ENCODE data around the gene BRD3OS. TPM values are rescaled to one million over a fixed set of nuclear protein-coding genes. Genes with fewer than 3 reads are reported as not detected.
A peak's percentile ranks its signal among the peaks of the same experiment; 100 is the strongest.

The BRD3OS gene
- total and polyA plus RNA-seq, 2 of the 13 experiments (the other 11 are each of a cell fraction or from before 2014, with no cell fraction given), result 4.9 to 5.7 TPM

- peak overlapping the region; percentile 95 for H3K4me2 ChIP-seq (ENCODE audit: low read depth, low read length)
- FAIRE-seq (no peak), DNase-seq (ENCODE audit: low spot score) (no peak), ATAC-seq (peak; percentile 43)
- peaks cover 70% of the 10 kb centered on the region for H3K4me1 ChIP-seq (ENCODE audit: insufficient read depth, low read length)
- CTCF ChIA-PET (ENCODE audit: low intra/inter-chr PET ratio, low total read pairs), result no interaction called here
- intact Hi-C loops (cut with micrococcal nuclease; ENCODE audit: unreplicated experiment) (loop anchor here (1.0 to 5.0 kb wide), 3 partner anchors 10 to 58 kb away; no protein-coding TSS in a partner anchor), in situ Hi-C loops (cut with HindIII; ENCODE audit: extremely low pct_ligation_motif_present, low pct_unique_long_range_greater_than_20kb) (no loop called here)
- peak overlapping the region; percentile 68 for H3K9ac ChIP-seq (ENCODE audit: insufficient read depth, low read depth, low read length)
- POLR2A ChIA-PET, result interaction anchor here (0.6 to 3.3 kb wide), 7 partner anchors 10 to 579 kb away, joined by 3 to 24 read pairs (median 13); partner anchors contain the start of gene BRD3OS
- no peaks in the 10 kb centered on the region for H3K27me3 ChIP-seq (ENCODE audit: control insufficient read depth in 1 of 2, insufficient read depth in 2 of 2, low read length in 2 of 2)
- H3K4me3 ChIP-seq (replicated peaks in 1 of 3; ENCODE audit: insufficient read depth in 1 of 3, low read depth in 2 of 3, low read length in 3 of 3), result peak overlapping the region; percentile 48 to 73 (median 48); a peak in 5 of 6 replicates
- H3K36me3 ChIP-seq (replicated peaks in 1 of 2; ENCODE audit: control insufficient read depth in 1 of 2, insufficient read depth in 2 of 2, low read length in 2 of 2), result peaks cover 0 to 8% of the 10 kb centered on the region in 2 experiments; a peak in 1 of 5 replicates
- WGBS (ENCODE audit: low lambda C conversion rate), result 28% methylated on average over 7 of the region's 22 CpGs
- H3K79me2 ChIP-seq (ENCODE audit: insufficient read depth, low read length), result peaks cover 95% of the 10 kb centered on the region
- peaks cover 8% of the 10 kb centered on the region; the same call in 1 of the 2 replicates for H4K20me1 ChIP-seq (ENCODE audit: insufficient read depth, low read length)
- H2AFZ ChIP-seq (ENCODE audit: low read length), result no peak overlapping the region
- BruUV-seq (replicated peaks), result no TSS peak
- no peaks in the 10 kb centered on the region for H3K9me3 ChIP-seq (ENCODE audit: low read length)
- peak overlapping the region; percentile 92 for H3K27ac ChIP-seq (ENCODE audit: extremely low read length, insufficient read depth, low read length)
- no peak for TF ChIP-seq ZNF776 (CRISPR knock-in tag; IDR thresholded peaks at IDR 0.05)
- no peak for TF ChIP-seq ZNF253 (CRISPR knock-in tag; IDR thresholded peaks at IDR 0.05; ENCODE audit: borderline replicate concordance)
- TF ChIP-seq TBL1XR1 (IDR thresholded peaks at IDR 0.05; ENCODE audit: borderline replicate concordance, low read length, partially characterized antibody), result no peak
- TF ChIP-seq ZNF331 (CRISPR knock-in tag; IDR thresholded peaks at IDR 0.05), result no peak
- TF ChIP-seq TIGD3 (CRISPR knock-in tag; IDR thresholded peaks at IDR 0.05; ENCODE audit: borderline replicate concordance), result no peak
- TF ChIP-seq ATF5 (CRISPR knock-in tag; IDR thresholded peaks at IDR 0.05; ENCODE audit: low read depth), result no peak
- no peak for TF ChIP-seq TEAD3 (CRISPR knock-in tag; optimal IDR thresholded peaks at IDR 0.05; ENCODE audit: borderline replicate concordance)
- TF ChIP-seq SYNCRIP (IDR thresholded peaks at IDR 0.05; ENCODE audit: insufficient read depth, low read depth, low read length), result no peak
- TF ChIP-seq GFI1 (CRISPR knock-in tag; IDR thresholded peaks at IDR 0.05; ENCODE audit: borderline replicate concordance), result no peak
- TF ChIP-seq ETV6 (CRISPR knock-in tag; conservative IDR thresholded peaks at IDR 0.05), result no peak
- TF ChIP-seq ETV5 (CRISPR knock-in tag; IDR thresholded peaks at IDR 0.05; ENCODE audit: borderline replicate concordance), result peak; percentile 42; the same call in 1 of the 2 replicates
- TF ChIP-seq ZNF7 (CRISPR knock-in tag; IDR thresholded peaks at IDR 0.05), result no peak
- no peak for TF ChIP-seq GZF1 (CRISPR knock-in tag; IDR thresholded peaks at IDR 0.05)
Observed at GRCh38 chr9:133979921-133980863, 45.1 kb upstream of the BRD3OS start.
